Testis (tissue), 3 donors: Measurements from ENCODE around the gene BTBD6. TPM values are rescaled to one million over a fixed set of nuclear protein-coding genes. Genes with fewer than 3 reads are reported as not detected.

Experiments used
- DNase-seq: peaks from one replicate; pipeline ENCODE4 v3.0.0-alpha.2; 2019
- H3K27ac ChIP-seq, 2 donors: fragments of 200-600 bp; sonication (generic); one replicate each; pipeline ENCODE4 v1.5.1; 2019
- H3K27me3 ChIP-seq: fragments of 200-600 bp; sonication (generic); one replicate; pipeline ENCODE4 v1.5.1; 2019
- H3K36me3 ChIP-seq: fragments of 200-600 bp; sonication (generic); one replicate; pipeline ENCODE4 v1.5.1; 2017; ENCODE audit warnings: low read depth; ENCODE audit errors: missing control alignments
- H3K4me1 ChIP-seq: fragments of 200-600 bp; sonication (generic); one replicate; pipeline ENCODE4 v1.5.1; 2019
- H3K4me3 ChIP-seq, 2 donors: fragments of 200-600 bp; sonication (generic); one replicate each; pipeline ENCODE4 v1.5.1; 2017 to 2019
- H3K9me3 ChIP-seq: fragments of 200-600 bp; sonication (generic); one replicate; pipeline ENCODE4 v1.5.1; 2017
- POLR2A ChIP-seq: fragments of 450-650 bp; IDR thresholded peaks from one replicate; pipeline ENCODE4 v1.6.1; 2017; ENCODE audit warnings: antibody characterized with exemption, mild to moderate bottlenecking, moderate library complexity
- WGBS, 2 donors: methylation state at CpG; one replicate each; pipeline ENCODE4 v1.1.5; 2018; 5-methylcytosine and 5-hydroxymethylcytosine counted together
- intact Hi-C: fragments of 100-400 bp; cut with DNase I; formaldehyde crosslinking; loops from one replicate; pipeline ENCODE4 v1.15.1; 2023; ENCODE audit warnings: low total_unique reads
- polyA plus RNA-seq: library from polyadenylated mRNA; stranded (reverse); fragments of 350-450 nt; fragmentation: Illumina TruSeq; extraction: RNeasy Lipid Tissue Mini Kit (QIAGEN cat#74804); gene quantifications from one replicate; pipeline ENCODE4 v1.2.3, GENCODE V29; 2014; ENCODE audit warnings: low read depth, low replicate concordance; ENCODE audit not compliant: insufficient read depth
- total RNA-seq, 2 donors: library from RNA; depleted of rRNA; stranded (reverse); fragments of >200 nt; gene quantifications; one replicate each; pipeline ENCODE4 v1.2.3, GENCODE V29; 2016
- TF ChIP-seq, protein P1 (sequence below), 3 experiments: fragments of 450-650 bp in 2 of 3; fragments of 200-600 bp in 1 of 3; sonication (generic) in 1 of 3; IDR thresholded peaks; one replicate each; pipeline ENCODE4 v1.5.1; 2016 to 2019; ENCODE audit warnings: antibody characterized with exemption in 3 of 3, mild to moderate bottlenecking in 2 of 3, moderate library complexity in 1 of 3

The BTBD6 gene
- total and polyA plus RNA-seq, 3 donors from 2014 or later: 84.1 to 120 (median 97.6) TPM

DNA sequence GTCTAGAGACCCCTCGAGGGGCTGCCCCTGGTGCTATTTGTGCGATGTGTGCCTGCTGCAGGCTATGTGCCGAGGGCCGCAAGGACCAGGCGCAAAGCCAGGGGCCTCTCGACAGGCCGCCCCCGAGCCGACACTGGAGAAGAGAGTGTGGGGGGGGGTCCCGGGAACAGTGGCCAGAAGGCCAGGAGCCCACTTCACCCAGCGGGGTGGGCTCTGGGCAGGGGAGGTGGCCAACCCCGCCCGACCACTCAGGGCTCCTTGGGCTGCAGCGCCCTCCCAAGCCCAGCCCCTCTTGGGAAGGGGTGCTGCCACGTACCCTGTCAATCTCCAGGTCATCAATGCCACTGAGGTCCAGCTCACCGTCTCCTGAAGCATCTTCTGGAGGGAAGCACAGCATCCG, 28.6 kb upstream of the BTBD6 start:
- no peak for DNase-seq
- intact Hi-C loops: no loop called here
- Histone ChIP-seq H3K4me1 (no peaks in the 10 kb centered on the region), H3K36me3 (no peaks in the 10 kb centered on the region), H3K4me3 (no peak overlapping the region), H3K27me3 (no peaks in the 10 kb centered on the region), H3K27ac (no peak overlapping the region), H3K9me3 (no peaks in the 10 kb centered on the region)
- WGBS, 2 donors: 97 to 98% methylated on average over 9 to 17 of the region's 17 CpGs
- no peak for TF ChIP-seq POLR2A
- TF ChIP-seq, protein P1, sequence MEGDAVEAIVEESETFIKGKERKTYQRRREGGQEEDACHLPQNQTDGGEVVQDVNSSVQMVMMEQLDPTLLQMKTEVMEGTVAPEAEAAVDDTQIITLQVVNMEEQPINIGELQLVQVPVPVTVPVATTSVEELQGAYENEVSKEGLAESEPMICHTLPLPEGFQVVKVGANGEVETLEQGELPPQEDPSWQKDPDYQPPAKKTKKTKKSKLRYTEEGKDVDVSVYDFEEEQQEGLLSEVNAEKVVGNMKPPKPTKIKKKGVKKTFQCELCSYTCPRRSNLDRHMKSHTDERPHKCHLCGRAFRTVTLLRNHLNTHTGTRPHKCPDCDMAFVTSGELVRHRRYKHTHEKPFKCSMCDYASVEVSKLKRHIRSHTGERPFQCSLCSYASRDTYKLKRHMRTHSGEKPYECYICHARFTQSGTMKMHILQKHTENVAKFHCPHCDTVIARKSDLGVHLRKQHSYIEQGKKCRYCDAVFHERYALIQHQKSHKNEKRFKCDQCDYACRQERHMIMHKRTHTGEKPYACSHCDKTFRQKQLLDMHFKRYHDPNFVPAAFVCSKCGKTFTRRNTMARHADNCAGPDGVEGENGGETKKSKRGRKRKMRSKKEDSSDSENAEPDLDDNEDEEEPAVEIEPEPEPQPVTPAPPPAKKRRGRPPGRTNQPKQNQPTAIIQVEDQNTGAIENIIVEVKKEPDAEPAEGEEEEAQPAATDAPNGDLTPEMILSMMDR (IDR thresholded peaks at IDR 0.05): no peak

DNA sequence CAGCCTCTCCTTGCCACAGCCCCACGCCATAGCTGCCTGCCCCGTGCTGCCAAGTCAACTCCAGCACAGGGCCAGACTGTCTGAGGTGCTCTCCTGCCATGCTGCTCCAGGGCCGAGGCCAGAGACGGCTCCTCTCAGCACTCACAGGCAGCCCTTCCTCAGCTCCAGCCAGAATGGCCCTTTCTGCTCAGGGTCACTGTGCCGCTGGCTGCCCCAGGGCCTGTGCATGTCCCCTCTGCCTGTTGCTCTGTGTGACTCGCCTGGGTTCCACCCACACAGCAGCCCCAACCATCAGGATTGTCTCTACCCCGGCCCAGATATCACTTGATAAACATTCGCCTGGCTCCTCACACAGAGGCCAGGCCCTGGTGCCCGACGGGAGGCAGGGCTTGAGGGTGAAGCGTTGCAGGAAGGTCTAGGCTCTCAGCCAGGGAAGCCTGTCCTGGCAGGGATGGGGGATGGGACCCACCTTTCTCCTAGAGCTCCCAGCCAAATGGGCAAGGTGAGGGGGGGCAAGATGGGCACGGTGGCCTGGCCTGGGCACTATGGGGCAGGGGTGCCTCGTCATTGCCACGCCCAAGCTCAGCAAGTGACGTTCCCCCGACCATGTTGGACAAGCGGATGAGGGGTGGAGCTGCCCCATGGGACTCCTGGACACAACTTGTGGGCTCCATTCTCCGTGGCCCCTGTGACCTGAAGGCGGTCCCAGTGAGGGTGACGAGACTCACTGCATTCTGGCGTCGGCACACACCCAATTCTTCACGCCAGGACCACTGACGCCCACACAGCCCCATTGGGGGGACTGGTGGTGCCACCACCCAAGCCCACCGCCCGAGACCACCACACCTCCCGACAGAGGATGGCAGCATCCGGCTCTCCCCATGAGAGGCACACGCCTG, 27.4 kb upstream of the BTBD6 start:
- intact Hi-C loops: no loop called here
- H3K4me1 ChIP-seq: no peaks in the 10 kb centered on the region
- H3K4me3 ChIP-seq: no peak overlapping the region
- WGBS, 2 donors: 91 to 100% methylated on average over 2 to 29 of the region's 29 CpGs
- H3K36me3 ChIP-seq: no peaks in the 10 kb centered on the region
- H3K9me3 ChIP-seq: no peaks in the 10 kb centered on the region
- no peak overlapping the region for H3K27ac ChIP-seq
- no peak for TF ChIP-seq POLR2A
- TF ChIP-seq, protein P1 (IDR thresholded peaks at IDR 0.05): no peak
- no peak for DNase-seq
- H3K27me3 ChIP-seq: no peaks in the 10 kb centered on the region

DNA sequence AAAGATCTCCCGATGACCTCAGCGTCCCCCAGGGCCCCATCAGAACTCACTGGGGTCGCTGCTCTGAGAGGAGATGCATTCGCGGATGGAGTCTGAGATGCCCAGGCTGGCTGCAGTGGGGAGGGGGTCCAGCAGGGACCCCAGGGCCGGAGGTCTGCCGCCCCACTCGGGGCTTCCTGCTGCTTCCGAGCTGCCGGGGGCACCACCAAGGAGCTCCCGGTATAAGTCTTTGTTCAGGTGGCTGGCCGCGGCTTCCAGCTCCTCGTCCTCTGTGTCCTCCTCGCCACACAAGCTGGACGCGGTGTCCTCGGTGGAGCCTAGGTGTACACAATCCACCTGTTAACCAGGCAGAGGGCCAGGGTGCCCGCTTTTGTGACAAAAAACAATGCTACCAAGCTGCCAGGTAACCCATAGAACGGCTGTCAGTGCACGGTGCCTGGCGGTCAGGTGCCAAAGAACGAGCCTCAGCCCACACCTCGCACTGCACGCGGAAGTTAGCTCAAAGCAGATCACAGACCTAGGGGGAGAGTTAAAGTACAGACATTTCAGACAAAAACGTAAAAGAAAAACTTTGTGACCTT, 26.6 kb upstream of the BTBD6 start:
- Histone ChIP-seq H3K4me3 (no peak overlapping the region), H3K9me3 (no peaks in the 10 kb centered on the region), H3K36me3 (no peaks in the 10 kb centered on the region), H3K27ac (no peak overlapping the region), H3K4me1 (no peaks in the 10 kb centered on the region), H3K27me3 (no peaks in the 10 kb centered on the region)
- no peak for TF ChIP-seq POLR2A
- TF ChIP-seq, protein P1 (IDR thresholded peaks at IDR 0.05): no peak
- WGBS, 2 donors: 87 to 90% methylated on average over 12 to 27 of the region's 27 CpGs
- no peak for DNase-seq
- intact Hi-C loops: no loop called here

DNA sequence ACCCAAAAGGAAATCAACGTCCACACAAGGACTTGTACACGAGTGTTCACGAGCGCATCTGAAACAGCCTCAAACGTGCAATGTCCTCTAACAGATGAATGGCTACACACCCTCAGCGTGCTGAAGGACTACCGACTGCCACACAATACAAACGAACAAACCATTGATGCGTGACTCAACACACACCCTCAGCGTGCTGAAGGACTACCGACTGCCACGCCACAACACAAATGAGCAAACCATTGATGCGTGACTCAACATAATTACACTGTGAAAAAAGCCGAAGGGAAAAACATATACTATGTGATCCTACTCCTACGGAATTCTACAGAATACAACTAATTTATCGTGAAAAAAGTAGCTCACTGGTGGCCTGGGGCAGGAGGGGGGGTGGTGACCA, 25.1 kb upstream of the BTBD6 start:
- no peaks in the 10 kb centered on the region for H3K4me1 ChIP-seq
- no peaks in the 10 kb centered on the region for H3K9me3 ChIP-seq
- H3K27me3 ChIP-seq: no peaks in the 10 kb centered on the region
- H3K36me3 ChIP-seq: no peaks in the 10 kb centered on the region
- no peak overlapping the region for H3K27ac ChIP-seq
- no peak for DNase-seq
- no peak for TF ChIP-seq POLR2A
- TF ChIP-seq, protein P1 (IDR thresholded peaks at IDR 0.05): no peak
- 88 to 96% methylated on average over 16 of the region's 16 CpGs for WGBS, 2 donors
- intact Hi-C loops: no loop called here
- no peak overlapping the region for H3K4me3 ChIP-seq
